ENCODE measurements around the gene CWC27.

DNA sequence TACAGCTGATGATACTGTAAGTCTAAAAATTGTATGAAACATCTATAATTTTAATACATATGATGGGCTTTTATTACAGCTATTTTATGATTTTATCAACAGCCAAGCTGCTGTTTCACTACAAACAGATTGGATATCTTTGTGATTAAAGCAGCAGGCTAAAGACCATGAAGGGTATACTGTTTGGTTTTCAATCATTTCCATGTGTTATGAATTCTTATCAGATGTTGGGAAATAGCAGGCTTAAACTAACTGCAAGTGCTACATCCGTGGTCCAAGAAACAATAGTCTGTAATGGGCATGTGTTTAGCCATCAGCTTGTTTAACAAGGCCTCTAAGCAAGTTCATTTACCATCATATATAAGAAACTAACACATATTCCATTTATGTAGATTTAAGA is 107.5 kb downstream of the CWC27 start:
- TF ChIP-seq, protein P1, sequence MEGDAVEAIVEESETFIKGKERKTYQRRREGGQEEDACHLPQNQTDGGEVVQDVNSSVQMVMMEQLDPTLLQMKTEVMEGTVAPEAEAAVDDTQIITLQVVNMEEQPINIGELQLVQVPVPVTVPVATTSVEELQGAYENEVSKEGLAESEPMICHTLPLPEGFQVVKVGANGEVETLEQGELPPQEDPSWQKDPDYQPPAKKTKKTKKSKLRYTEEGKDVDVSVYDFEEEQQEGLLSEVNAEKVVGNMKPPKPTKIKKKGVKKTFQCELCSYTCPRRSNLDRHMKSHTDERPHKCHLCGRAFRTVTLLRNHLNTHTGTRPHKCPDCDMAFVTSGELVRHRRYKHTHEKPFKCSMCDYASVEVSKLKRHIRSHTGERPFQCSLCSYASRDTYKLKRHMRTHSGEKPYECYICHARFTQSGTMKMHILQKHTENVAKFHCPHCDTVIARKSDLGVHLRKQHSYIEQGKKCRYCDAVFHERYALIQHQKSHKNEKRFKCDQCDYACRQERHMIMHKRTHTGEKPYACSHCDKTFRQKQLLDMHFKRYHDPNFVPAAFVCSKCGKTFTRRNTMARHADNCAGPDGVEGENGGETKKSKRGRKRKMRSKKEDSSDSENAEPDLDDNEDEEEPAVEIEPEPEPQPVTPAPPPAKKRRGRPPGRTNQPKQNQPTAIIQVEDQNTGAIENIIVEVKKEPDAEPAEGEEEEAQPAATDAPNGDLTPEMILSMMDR (IDR thresholded peaks at IDR 0.05) = no peak
- TF ChIP-seq EZH2phosphoT487 (IDR thresholded peaks at IDR 0.05) = no peak
